ENCODE results near the gene TPH2.

The TPH2 gene

GRCh38 chr12:72037006-72037795 is 98.6 kb downstream of the TPH2 start:
- DNase-seq, result no peak

DNA sequence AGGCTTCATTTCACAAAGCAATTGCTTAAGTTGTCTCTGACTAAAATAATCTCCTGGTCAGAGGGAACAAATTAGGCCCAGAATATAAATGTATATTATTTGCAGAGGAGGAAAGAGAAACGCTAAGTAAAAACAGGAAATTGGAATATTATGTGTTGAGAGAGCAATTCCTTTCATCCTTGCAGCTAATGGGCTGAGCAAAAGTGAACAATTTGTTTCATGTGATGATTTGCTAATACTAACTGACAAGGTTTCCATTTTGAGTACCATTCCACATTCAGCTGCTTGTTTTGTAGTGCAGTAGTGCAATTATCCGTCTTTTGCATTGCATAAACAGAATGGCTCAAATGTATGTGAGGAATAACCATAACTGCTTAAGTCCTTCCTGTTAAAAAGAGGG is 103.2 kb downstream of the TPH2 start:
- DNase-seq, result no peak

- no peak for DNase-seq
These were observed 115.0 kb downstream of the TPH2 start for GRCh38 chr12:72053604-72054003.

DNA sequence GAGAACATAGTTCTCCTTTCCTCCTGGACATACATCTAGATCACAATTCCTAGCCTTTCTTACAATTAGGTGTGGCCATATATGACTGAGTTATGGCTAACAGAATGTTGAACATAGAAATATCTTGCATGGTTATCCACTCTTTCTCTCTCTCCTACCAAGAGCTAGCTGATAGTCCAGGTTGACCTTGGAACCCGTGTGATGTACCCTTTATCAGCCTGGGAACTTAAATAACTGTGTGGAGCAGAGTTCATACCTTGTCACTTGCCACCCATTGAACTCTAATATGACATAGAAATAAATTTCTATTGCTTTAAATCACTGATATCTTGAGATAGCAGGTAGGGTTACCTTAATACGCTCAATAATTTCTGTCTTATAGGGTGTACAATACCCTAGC is 115.9 kb downstream of the TPH2 start:
- DNase-seq, result no peak

DNA sequence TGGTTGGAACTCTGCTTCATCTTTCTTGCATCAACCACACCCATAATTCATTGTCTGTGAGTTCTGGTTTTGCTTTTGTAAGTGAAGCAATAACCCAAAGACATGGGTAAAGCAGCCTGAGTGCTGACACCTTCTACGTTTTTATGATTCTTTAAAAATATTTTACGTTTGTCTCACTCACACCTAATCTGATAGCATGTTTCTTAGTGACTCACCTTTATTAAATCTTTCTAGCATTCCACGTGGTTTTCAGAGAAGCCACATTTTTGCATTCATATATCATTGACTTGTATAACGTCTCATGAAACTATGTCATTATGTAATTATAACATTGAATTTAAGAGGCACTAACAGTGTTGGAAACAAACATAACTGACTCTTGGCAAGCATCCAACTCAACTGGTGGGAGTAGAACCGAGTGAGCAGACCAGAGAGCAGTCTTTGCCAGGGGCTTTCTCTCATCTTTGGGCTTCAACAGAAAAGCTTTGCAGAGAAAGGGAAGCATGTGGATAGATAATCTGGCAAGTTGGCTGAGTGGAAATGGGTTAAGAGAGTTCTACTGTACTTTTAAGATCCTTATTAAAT is 118.8 kb downstream of the TPH2 start:
- DNase-seq, result no peak

GRCh38 chr12:72063073-72063472 is 124.4 kb downstream of the TPH2 start:
- DNase-seq, result no peak

DNA sequence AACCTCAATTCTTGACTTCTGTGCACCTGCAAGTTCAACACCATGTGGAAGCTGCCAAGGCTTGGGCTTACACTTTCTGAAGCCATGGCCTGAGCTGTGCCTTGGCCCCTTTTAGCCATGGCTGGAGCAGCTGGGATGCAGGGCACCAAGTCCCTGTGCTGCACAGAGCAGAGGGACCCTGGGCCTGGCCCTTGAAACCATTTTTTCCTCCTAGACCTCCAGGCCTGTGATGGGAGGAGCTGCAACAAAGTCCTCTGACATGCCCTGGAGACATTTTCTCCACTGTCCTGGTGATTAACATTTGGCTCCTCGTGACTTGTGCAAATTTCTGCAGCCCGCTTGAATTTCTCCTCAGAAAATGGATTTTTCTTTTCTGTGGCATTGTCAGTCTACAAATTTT is 132.4 kb downstream of the TPH2 start:
- no peak for DNase-seq

GRCh38 chr12:72072592-72073212 is 134.1 kb downstream of the TPH2 start:
- no peak for DNase-seq

DNA sequence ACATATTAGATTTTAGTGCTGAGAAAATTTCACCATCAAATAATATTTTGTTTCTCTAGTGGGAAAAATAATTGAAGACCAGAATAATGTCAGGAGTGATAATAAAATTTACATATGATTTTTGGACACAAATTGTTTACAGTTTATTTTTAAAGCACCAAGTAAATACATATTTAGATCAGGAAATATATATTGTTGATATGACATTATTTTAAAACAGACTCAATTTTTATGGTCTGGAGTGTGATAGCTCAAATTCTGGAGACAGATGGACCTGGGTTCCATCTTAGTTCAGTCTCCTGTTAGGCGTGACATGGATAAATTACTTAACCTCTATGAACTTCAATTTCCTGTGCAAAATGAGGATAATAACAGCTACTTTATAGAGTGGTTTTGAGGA is 135.4 kb downstream of the TPH2 start:
- no peak for DNase-seq

DNA sequence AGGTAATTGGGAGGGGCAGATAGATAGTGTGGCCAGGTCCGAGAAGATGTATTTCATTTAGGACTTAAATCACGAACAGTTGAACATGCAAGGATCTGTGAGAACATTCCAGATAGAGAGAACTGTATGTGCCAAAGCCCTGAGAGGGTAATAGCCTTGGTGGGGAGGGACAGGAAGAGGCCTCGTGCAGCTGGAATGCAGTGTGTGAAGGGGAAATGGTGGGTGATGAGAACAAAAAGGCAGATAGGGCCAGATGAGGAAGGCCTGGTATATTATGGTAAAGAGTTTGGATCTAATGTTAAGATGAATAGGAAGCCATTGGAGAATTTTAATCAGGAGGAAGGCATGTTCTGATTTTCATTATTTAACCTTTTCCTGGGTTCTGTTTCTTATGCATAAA is 136.3 kb downstream of the TPH2 start:
- DNase-seq, result no peak

DNA sequence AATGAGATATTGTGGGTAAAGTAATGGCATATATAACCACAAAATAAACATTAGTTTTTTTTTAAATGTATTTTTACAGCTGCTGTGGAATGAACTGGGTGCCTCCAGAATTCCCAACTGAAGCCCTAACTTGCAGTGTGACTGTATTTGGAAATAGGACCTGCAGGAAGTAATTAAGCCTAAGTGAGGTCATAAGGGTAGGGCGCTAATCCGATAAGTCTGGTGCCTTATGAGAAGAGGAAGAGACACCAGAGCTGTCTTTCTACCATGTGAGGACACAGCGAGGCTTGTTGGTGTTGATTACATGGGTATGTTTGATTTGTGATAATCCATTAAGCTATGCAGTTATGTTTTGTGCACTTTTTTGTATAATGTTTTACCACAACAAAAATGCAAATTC is 136.8 kb downstream of the TPH2 start:
- no peak for DNase-seq

GRCh38 chr12:72075891-72076557 is 137.4 kb downstream of the TPH2 start:
- no peak for DNase-seq

- DNase-seq, result no peak
These were observed 137.9 kb downstream of the TPH2 start for GRCh38 chr12:72076558-72076915.

- DNase-seq, result no peak
These were observed 138.6 kb downstream of the TPH2 start for GRCh38 chr12:72077111-72077820.

DNA sequence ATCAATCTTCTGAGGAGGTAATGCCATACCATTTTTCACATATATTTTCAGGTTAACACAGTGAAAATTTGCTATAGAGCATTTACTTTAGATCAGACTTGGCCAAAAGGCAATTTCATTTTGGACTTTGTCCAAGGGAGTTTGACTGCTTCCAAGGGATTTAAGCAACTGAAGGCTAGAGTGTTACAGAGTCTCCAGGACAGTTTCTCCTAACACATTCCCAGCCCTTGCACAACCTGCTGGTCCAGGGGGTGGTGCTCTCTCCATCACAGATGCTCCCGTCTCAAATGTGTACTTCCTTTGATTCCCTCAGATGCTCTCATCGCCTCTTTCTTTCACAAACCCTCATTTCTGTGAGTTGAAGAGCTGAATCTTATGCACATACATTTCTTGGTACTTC is 143.1 kb downstream of the TPH2 start:
- DNase-seq, result no peak

Measured in activated T-cell treated with anti-CD3 and anti-CD28 coated beads for 4 hours (primary cell).